ENCODE data around the gene CBLC.

- no peak for TF ChIP-seq ZNF274 (IDR thresholded peaks at IDR 0.05; ENCODE audit: low read depth, low read length)
- no peak for TF ChIP-seq SUZ12 (IDR thresholded peaks at IDR 0.05; ENCODE audit: extremely low read depth, insufficient read depth, insufficient read length)
Measured at GRCh38 chr19:44752816-44753625, 24.7 kb upstream of the CBLC start.

Data from NT2/D1 (cell line).